Right lobe of liver (tissue), 6 donors: Measurements from ENCODE around the gene ZNF485. TPM values are rescaled to one million over a fixed set of nuclear protein-coding genes. Genes with fewer than 3 reads are reported as not detected.
"Not testable (repeated sequence)": the region's sequence is repeated elsewhere in the genome, so short reads cannot be mapped to it uniquely, and the experiment has no call there.

Experiments
- ATAC-seq, 4 donors: fragments of 200-7000 bp; cut with Tn5 transposase; one replicate each; pipeline ENCODE4 v1.9.1; 2020; ENCODE audit warnings: mild to moderate bottlenecking in 4 of 4, moderate library complexity in 4 of 4
- DNase-seq, 3 donors: peaks; one replicate each; pipeline ENCODE4 v3.0.0-alpha.2; 2020
- H3K27ac ChIP-seq, 3 donors: fragments of 200-600 bp; one replicate each; pipeline ENCODE4 v1.8.0; 2022
- H3K27me3 ChIP-seq, 2 donors: fragments of 200-600 bp; one replicate each; pipeline ENCODE4 v1.8.0; 2022
- H3K36me3 ChIP-seq, 4 donors: fragments of 200-600 bp; sonication (generic) in 1 of 4; one replicate each; pipeline versions ENCODE4 v1.5.1 to v1.8.0; 2017 to 2022; ENCODE audit warnings: control low read depth in 1 of 4
- H3K4me1 ChIP-seq, 4 donors: fragments of 200-600 bp; sonication (generic) in 1 of 4; one replicate each; pipeline versions ENCODE4 v1.5.1 to v1.8.0; 2017 to 2022; ENCODE audit warnings: control low read depth in 1 of 4
- H3K4me3 ChIP-seq, 3 donors: fragments of 200-600 bp; one replicate each; pipeline ENCODE4 v1.8.0; 2022
- H3K9me3 ChIP-seq, 4 donors: fragments of 200-600 bp; sonication (generic) in 1 of 4; one replicate each; pipeline versions ENCODE4 v1.5.1 to v1.8.0; 2017 to 2022; ENCODE audit warnings: control low read depth in 1 of 4
- POLR2A ChIP-seq: fragments of 450-650 bp; IDR thresholded peaks from one replicate; pipeline ENCODE4 v1.6.1; 2017; ENCODE audit warnings: antibody characterized with exemption, mild to moderate bottlenecking
- WGBS: methylation state at CpG from one replicate; pipeline ENCODE4 v1.1.6; 2018; ENCODE audit warnings: low coverage, low lambda C conversion rate; ENCODE audit not compliant: insufficient coverage; ENCODE audit errors: missing lambda C conversion rate; 5-methylcytosine and 5-hydroxymethylcytosine counted together
- intact Hi-C, 2 donors: fragments of 100-400 bp; cut with DNase I; formaldehyde crosslinking; loops; one replicate each; pipeline versions ENCODE4 v1.11.2 to v1.14.1; 2022
- total RNA-seq, 6 experiments: library from RNA; depleted of rRNA in 2 of 6; stranded (reverse); fragments of >200 nt in 2 of 6; fragmentation: NEBNext Ultra II Directional in 3 of 6; extraction: Animal tissue kit (Norgen Biotek cat#: 25700) in 3 of 6; gene quantifications; one replicate each; pipeline versions ENCODE4 v1.1.0 to v1.2.4, GENCODE V29; 2016 to 2023
- TF ChIP-seq, protein P1 (sequence below), 4 donors: fragments of 200-600 bp in 3 of 4; fragments of 450-650 bp in 1 of 4; IDR thresholded peaks; one replicate each; pipeline versions ENCODE4 v1.5.1 to v1.8.0; 2016 to 2022; ENCODE audit warnings: antibody characterized with exemption in 4 of 4, mild to moderate bottlenecking in 2 of 4
- donor health status: DM: no; HTN: yes; CAD: no.
- donor health status: DM: no; HTN: no; CAD: no.
- donor health status: DM: no; HTN: no; CAD: no.
- donor health status: DM: no; HTN: yes; CAD: no.
- donor health status: DM: no; HTN: yes; CAD: no.

ZNF485 gene
- total RNA-seq, 6 experiments from 2014 or later, result 1.1 to 3.8 (median 2.1) TPM

DNA sequence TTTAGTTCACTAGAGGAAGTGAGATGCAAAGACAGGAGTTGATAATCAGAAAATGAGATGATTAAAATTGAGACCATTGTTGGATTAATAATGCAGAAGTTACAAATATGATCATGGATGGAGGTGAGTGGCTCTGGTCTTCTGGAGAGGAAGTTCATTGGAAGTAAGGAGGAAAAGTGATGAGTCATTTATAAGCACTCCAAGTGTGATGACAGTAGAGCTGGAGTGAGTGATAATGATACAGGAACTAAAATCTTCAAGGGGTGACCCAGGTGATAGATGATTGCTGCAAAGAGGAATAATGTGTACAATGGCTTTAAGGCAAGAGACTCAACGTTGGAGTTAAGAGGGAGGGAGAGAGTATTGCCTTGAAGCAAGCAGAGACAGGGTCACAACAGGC, 21.7 kb downstream of the ZNF485 start:
- intact Hi-C loops, result no loop called here
- TF ChIP-seq, protein P1, sequence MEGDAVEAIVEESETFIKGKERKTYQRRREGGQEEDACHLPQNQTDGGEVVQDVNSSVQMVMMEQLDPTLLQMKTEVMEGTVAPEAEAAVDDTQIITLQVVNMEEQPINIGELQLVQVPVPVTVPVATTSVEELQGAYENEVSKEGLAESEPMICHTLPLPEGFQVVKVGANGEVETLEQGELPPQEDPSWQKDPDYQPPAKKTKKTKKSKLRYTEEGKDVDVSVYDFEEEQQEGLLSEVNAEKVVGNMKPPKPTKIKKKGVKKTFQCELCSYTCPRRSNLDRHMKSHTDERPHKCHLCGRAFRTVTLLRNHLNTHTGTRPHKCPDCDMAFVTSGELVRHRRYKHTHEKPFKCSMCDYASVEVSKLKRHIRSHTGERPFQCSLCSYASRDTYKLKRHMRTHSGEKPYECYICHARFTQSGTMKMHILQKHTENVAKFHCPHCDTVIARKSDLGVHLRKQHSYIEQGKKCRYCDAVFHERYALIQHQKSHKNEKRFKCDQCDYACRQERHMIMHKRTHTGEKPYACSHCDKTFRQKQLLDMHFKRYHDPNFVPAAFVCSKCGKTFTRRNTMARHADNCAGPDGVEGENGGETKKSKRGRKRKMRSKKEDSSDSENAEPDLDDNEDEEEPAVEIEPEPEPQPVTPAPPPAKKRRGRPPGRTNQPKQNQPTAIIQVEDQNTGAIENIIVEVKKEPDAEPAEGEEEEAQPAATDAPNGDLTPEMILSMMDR (IDR thresholded peaks at IDR 0.05), result no peak
- no peak for TF ChIP-seq POLR2A
- H3K4me3 ChIP-seq, result no peak overlapping the region
- H3K4me1 ChIP-seq, result no peaks in the 10 kb centered on the region
- H3K36me3 ChIP-seq, result no peaks in the 10 kb centered on the region
- no peaks in the 10 kb centered on the region for H3K9me3 ChIP-seq
- no peak overlapping the region for H3K27ac ChIP-seq
- H3K27me3 ChIP-seq, result no peaks in the 10 kb centered on the region
- ATAC-seq, result no peak
- WGBS, result 31% methylated on average over 1 of the region's 1 CpG
- DNase-seq, result no peak

DNA sequence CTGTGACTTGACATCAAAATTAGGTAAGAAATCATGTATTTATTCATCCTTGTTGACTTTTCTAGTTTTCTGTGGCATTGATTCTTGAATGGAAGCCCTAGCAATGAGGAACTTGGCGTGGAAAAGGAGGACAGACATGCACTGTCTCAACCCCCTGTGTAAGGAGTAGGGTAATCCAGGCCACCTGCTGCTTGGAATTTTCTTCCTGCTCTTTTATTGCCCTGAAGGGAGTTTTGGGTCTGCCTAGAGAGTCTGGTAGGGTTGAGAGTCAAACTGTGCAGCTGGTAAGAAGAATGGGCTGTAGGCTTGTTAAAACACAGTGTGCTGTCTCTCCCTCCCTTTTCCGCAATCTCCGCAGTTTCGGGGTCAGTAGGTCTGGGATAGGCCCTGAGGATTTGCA, 22.7 kb downstream of the ZNF485 start:
- ATAC-seq (no peak), DNase-seq (no peak)
- no peak overlapping the region for H3K27ac ChIP-seq
- no peaks in the 10 kb centered on the region for H3K27me3 ChIP-seq
- H3K9me3 ChIP-seq, result no peaks in the 10 kb centered on the region
- no peaks in the 10 kb centered on the region for H3K36me3 ChIP-seq
- no peaks in the 10 kb centered on the region for H3K4me1 ChIP-seq
- TF ChIP-seq POLR2A, result no peak
- intact Hi-C loops, result no loop called here
- 100% methylated on average over 4 of the region's 4 CpGs for WGBS
- no peak overlapping the region for H3K4me3 ChIP-seq

DNA sequence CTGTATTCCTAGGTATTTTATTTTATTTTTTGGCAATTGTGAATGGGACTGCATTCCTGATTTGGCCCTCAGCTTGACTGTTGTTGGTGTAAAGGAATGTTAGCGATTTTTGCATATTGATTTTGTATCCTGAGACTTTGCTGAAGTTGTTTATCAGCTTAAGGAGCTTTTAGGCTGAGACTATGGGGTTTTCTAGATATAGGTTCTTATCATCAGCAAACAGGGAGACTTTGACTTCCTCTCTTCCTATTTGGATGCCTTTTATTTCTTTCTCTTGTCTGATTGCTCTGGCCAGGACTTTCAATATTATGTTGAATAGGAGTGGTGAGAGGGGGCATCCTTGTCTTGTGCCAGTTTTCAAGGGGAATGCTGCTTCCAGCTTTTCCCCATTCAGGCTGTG, 29.6 kb downstream of the ZNF485 start:
- WGBS, result 21% methylated on average over 1 of the region's 1 CpG
- H3K27me3 ChIP-seq, H3K4me1 ChIP-seq, ATAC-seq, DNase-seq, H3K9me3 ChIP-seq, H3K27ac ChIP-seq, H3K4me3 ChIP-seq, intact Hi-C loops, H3K36me3 ChIP-seq: not testable (repeated sequence)

DNA sequence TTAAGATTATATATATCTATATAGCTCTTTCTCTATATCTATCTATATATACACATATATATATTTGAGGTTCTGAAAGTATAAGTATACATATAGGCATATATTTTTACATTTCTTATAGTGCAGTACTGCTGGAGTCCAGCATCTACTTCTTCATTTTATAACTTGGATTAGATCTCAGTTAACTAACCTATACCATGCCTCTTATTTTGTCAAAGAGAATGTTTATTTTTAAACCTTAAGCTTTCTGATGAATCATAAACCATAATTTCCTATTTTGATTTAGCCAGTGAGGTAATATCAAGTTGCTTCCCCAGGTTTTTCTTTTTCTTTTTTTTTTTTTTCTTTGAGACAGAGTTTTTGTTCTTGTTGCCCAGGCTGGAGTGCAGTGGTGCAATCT, 34.4 kb downstream of the ZNF485 start:
- DNase-seq (no peak), ATAC-seq (no peak)
- TF ChIP-seq, protein P1 (IDR thresholded peaks at IDR 0.05), result no peak
- no peak for TF ChIP-seq POLR2A
- H3K36me3 ChIP-seq, result peaks cover 0 to 16% (median 14%) of the 10 kb centered on the region in 4 donors
- no peaks in the 10 kb centered on the region for H3K4me1 ChIP-seq
- H3K27ac ChIP-seq, result no peak overlapping the region
- intact Hi-C loops, result no loop called here
- no peaks in the 10 kb centered on the region for H3K27me3 ChIP-seq
- H3K9me3 ChIP-seq, result peaks cover 0 to 36% (median 13%) of the 10 kb centered on the region in 4 donors
- H3K4me3 ChIP-seq, result no peak overlapping the region

GRCh38 chr10:43644252-43644651, 38.0 kb downstream of the ZNF485 start:
- no peak for DNase-seq
- intact Hi-C loops, result no loop called here
- peaks cover 0 to 22% (median 14%) of the 10 kb centered on the region in 4 donors for H3K36me3 ChIP-seq
- no peak overlapping the region for H3K27ac ChIP-seq
- H3K4me3 ChIP-seq, result no peak overlapping the region
- WGBS, result 97% methylated on average over 5 of the region's 8 CpGs
- no peak for ATAC-seq
- no peaks in the 10 kb centered on the region for H3K27me3 ChIP-seq
- H3K9me3 ChIP-seq, result peaks cover 3 to 37% (median 18%) of the 10 kb centered on the region in 4 donors
- H3K4me1 ChIP-seq, result peaks cover 0 to 3% (median 0%) of the 10 kb centered on the region in 4 donors
- TF ChIP-seq, protein P1 (IDR thresholded peaks at IDR 0.05), result no peak

DNA sequence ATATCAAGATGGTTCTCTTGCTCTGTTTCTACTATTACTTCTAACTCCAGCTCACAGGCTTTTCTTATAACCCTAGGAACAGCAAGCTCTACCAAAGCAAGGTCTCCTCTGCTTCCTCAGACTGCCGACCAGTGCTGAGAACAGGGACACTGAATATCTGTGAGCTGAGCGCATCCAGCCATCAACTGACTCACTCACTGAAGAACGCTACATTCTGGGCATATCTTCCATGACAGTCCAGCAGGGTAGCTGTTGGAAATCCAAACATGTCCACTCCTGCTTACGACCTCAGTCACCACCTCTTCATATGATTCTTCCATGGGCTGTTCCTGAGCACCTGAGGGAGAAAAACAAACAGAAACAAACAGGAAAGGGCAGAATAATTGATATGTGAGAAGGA, 39.6 kb downstream of the ZNF485 start:
- Histone ChIP-seq H3K36me3 (peaks cover 0 to 22% (median 14%) of the 10 kb centered on the region in 4 donors), H3K9me3 (peaks cover 3 to 37% (median 18%) of the 10 kb centered on the region in 4 donors), H3K4me1 (peaks cover 0 to 3% (median 0%) of the 10 kb centered on the region in 4 donors), H3K27ac (no peak overlapping the region), H3K4me3 (no peak overlapping the region), H3K27me3 (no peaks in the 10 kb centered on the region)
- intact Hi-C loops, result no loop called here
- TF ChIP-seq POLR2A, result no peak
- TF ChIP-seq, protein P1 (IDR thresholded peaks at IDR 0.05), result no peak
- ATAC-seq (no peak), DNase-seq (no peak)
- WGBS, result 90% methylated on average over 4 of the region's 4 CpGs
